ENCODE results near the gene PRPF8. TPM values are rescaled to one million over a fixed set of nuclear protein-coding genes. Genes with fewer than 3 reads are reported as not detected.
A peak's percentile ranks its signal among the peaks of the same experiment; 100 is the strongest.

PRPF8 gene
- total and polyA plus RNA-seq, 2 of the 13 experiments (the other 11 are each of a cell fraction or from before 2014, with no cell fraction given): 112 to 179 TPM

DNA sequence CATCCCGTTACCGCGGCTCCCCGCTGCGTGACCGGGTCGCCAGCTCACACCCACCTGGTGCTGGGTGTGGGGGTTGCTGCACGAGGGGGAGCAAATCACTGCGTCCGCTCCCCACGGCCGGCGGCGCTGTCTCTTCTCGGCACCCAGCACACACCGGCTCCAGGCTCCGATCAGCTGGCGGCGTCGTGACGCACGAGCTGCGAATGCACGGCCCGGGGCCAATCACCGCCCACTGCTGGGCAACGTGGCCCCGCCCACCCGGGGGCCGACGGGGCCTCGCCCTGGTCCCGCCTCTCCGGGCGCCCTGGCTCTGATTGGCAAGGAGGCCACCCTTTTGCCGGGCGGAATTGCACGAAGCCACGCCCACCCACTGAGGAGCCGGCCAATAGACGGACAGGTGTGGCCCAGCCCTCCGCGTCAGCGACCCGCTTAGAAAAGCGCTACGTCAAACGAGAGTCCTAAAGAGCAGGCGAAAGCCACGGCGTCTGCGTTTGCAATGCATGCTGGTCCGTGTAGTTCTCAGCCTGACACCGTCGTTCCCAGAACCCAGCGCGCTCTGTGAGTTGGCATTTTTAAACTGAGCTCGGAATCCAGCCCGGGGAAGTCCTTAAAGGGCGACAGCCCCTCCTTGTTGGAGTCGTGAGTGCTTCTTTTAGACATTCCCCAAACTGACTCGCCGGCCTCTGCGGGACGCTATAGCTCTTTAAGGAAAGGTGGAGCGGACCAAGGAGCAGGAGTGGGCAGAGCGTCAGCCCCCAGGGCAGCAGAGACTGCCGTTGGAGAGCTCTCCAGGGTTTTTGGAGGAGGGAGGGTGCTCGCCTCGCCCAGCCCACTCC, 31.6 kb upstream of the PRPF8 start (continued):
- TF ChIP-seq HNRNPK (IDR thresholded peaks at IDR 0.05; ENCODE audit: low read depth, low read length, poor library complexity, severe bottlenecking): peak; percentile 99
- no peak; the same call in 1 of the 2 replicates for TF ChIP-seq ZNF605 (CRISPR knock-in tag; IDR thresholded peaks at IDR 0.05)
- no peak; the same call in 1 of the 2 replicates for TF ChIP-seq ZNF792 (CRISPR knock-in tag; IDR thresholded peaks at IDR 0.05)
- peak; percentile 99 for TF ChIP-seq SP2 (CRISPR knock-in tag; IDR thresholded peaks at IDR 0.05)
- TF ChIP-seq, protein P1, sequence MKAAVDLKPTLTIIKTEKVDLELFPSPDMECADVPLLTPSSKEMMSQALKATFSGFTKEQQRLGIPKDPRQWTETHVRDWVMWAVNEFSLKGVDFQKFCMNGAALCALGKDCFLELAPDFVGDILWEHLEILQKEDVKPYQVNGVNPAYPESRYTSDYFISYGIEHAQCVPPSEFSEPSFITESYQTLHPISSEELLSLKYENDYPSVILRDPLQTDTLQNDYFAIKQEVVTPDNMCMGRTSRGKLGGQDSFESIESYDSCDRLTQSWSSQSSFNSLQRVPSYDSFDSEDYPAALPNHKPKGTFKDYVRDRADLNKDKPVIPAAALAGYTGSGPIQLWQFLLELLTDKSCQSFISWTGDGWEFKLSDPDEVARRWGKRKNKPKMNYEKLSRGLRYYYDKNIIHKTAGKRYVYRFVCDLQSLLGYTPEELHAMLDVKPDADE (CRISPR knock-in tag; IDR thresholded peaks at IDR 0.05): no peak
- TF ChIP-seq ARNTL (CRISPR knock-in tag; IDR thresholded peaks at IDR 0.05): no peak
- TF ChIP-seq PAX8 (CRISPR knock-in tag; IDR thresholded peaks at IDR 0.05; ENCODE audit: borderline replicate concordance): no peak
- TF ChIP-seq ESRRA (CRISPR knock-in tag; IDR thresholded peaks at IDR 0.05; ENCODE audit: low read depth): no peak
- TF ChIP-seq ZNF326 (CRISPR knock-in tag; IDR thresholded peaks at IDR 0.05; ENCODE audit: borderline replicate concordance): no peak
- TF ChIP-seq RXRA (CRISPR knock-in tag; IDR thresholded peaks at IDR 0.05): peak; percentile 39
- peak; percentile 98 for TF ChIP-seq NFYC (CRISPR knock-in tag; IDR thresholded peaks at IDR 0.05)
- TF ChIP-seq GATAD2A (CRISPR knock-in tag; IDR thresholded peaks at IDR 0.05): no peak
- no peak for TF ChIP-seq NFATC3 (CRISPR knock-in tag; IDR thresholded peaks at IDR 0.05)
- no peak; the same call in 1 of the 2 replicates for TF ChIP-seq SP140L (CRISPR knock-in tag; IDR thresholded peaks at IDR 0.05; ENCODE audit: borderline replicate concordance)
- TF ChIP-seq ZNF230 (CRISPR knock-in tag; IDR thresholded peaks at IDR 0.05): no peak; the same call in 1 of the 2 replicates
- TF ChIP-seq ZNF7 (CRISPR knock-in tag; IDR thresholded peaks at IDR 0.05): no peak
- TF ChIP-seq PHF8 (CRISPR knock-in tag; IDR thresholded peaks at IDR 0.05): peak; percentile 51
- TF ChIP-seq NRL (CRISPR knock-in tag; IDR thresholded peaks at IDR 0.05; ENCODE audit: borderline replicate concordance): no peak
- TF ChIP-seq EP300 (IDR thresholded peaks at IDR 0.05; ENCODE audit: low read depth in 2 of 2, low read length in 2 of 2): 0 out of 4 replicates have a peak, but pooled peaks of 1 of the 2 experiments have one; percentile 45
- no peak; the same call in 1 of the 2 replicates for TF ChIP-seq EP300 (CRISPR knock-in tag; IDR thresholded peaks at IDR 0.05; ENCODE audit: borderline replicate concordance)
- TF ChIP-seq, protein P2, sequence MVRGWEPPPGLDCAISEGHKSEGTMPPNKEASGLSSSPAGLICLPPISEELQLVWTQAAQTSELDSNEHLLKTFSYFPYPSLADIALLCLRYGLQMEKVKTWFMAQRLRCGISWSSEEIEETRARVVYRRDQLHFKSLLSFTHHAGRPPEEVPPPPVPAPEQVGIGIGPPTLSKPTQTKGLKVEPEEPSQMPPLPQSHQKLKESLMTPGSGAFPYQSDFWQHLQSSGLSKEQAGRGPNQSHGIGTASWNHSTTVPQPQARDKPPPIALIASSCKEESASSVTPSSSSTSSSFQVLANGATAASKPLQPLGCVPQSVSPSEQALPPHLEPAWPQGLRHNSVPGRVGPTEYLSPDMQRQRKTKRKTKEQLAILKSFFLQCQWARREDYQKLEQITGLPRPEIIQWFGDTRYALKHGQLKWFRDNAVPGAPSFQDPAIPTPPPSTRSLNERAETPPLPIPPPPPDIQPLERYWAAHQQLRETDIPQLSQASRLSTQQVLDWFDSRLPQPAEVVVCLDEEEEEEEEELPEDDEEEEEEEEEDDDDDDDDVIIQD (CRISPR knock-in tag; IDR thresholded peaks at IDR 0.05; ENCODE audit: low read depth): no peak; the same call in 1 of the 2 replicates
- no peak for TF ChIP-seq ZNF10 (CRISPR knock-in tag; IDR thresholded peaks at IDR 0.05; ENCODE audit: borderline replicate concordance, low read depth)
- TF ChIP-seq MXI1 (IDR thresholded peaks at IDR 0.05; ENCODE audit: borderline replicate concordance, low read depth, low read length): peak; percentile 73; the same call in 2 of the 3 replicates
- TF ChIP-seq ZBTB3 (CRISPR knock-in tag; IDR thresholded peaks at IDR 0.05; ENCODE audit: borderline replicate concordance, low read depth): no peak
- TF ChIP-seq, protein P3, sequence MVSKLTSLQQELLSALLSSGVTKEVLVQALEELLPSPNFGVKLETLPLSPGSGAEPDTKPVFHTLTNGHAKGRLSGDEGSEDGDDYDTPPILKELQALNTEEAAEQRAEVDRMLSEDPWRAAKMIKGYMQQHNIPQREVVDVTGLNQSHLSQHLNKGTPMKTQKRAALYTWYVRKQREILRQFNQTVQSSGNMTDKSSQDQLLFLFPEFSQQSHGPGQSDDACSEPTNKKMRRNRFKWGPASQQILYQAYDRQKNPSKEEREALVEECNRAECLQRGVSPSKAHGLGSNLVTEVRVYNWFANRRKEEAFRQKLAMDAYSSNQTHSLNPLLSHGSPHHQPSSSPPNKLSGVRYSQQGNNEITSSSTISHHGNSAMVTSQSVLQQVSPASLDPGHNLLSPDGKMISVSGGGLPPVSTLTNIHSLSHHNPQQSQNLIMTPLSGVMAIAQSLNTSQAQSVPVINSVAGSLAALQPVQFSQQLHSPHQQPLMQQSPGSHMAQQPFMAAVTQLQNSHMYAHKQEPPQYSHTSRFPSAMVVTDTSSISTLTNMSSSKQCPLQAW (CRISPR knock-in tag; IDR thresholded peaks at IDR 0.05): no peak; the same call in 1 of the 2 replicates
- TF ChIP-seq ARNT (IDR thresholded peaks at IDR 0.05): no peak
- TF ChIP-seq ZNF772 (CRISPR knock-in tag; IDR thresholded peaks at IDR 0.05): peak; percentile 21; the same call in 1 of the 2 replicates
- TF ChIP-seq ZNF768 (CRISPR knock-in tag; IDR thresholded peaks at IDR 0.05): peak; percentile 76; the same call in 1 of the 2 replicates
